Epithelial cell of proximal tubule (primary cell): ENCODE results near the gene KLHL10. TPM values are rescaled to one million over a fixed set of nuclear protein-coding genes. Genes with fewer than 3 reads are reported as not detected.

Experiments
- DNase-seq: peaks from one replicate; pipeline ENCODE4 v3.0.0-alpha.2; 2011; ENCODE audit warnings: low read depth
- H3K4me3 ChIP-seq: 2 replicates; pipeline ENCODE4 v1.5.1; 2011; ENCODE audit warnings: low read depth, mild to moderate bottlenecking, low read length
- total RNA-seq: library from RNA; depleted of rRNA; stranded (reverse); fragments of >200 nt; gene quantifications from 2 replicates; pipeline ENCODE4 v1.2.3, GENCODE V29; 2015
- TF ChIP-seq, protein P1 (sequence below): conservative IDR thresholded peaks from 2 replicates; pipeline ENCODE4 v1.5.1; 2012; ENCODE audit warnings: low read depth, mild to moderate bottlenecking, low read length

Gene KLHL10
- total RNA-seq, 1 donor from 2014 or later = not detected

DNA sequence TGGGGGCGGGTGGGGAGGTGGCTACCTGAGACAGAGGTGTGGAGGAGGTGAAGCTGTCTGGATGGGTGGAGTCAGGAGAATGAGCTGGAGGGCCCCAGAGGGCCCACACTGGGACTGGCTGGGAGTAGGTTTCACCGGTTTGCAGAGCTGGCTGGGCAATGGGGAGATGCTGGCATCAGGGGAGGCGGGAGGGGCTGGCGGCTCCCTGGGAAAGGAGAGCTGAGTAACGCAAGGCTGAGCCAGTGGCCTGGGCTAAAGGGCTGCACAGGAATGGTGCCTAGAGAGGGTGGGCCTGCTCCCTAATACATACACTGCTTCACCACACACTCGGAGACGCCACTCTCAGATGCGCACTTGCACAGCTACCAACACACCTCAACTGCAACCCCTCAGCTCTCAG, 38.3 kb upstream of the KLHL10 start:
- no peak for DNase-seq
- TF ChIP-seq, protein P1, sequence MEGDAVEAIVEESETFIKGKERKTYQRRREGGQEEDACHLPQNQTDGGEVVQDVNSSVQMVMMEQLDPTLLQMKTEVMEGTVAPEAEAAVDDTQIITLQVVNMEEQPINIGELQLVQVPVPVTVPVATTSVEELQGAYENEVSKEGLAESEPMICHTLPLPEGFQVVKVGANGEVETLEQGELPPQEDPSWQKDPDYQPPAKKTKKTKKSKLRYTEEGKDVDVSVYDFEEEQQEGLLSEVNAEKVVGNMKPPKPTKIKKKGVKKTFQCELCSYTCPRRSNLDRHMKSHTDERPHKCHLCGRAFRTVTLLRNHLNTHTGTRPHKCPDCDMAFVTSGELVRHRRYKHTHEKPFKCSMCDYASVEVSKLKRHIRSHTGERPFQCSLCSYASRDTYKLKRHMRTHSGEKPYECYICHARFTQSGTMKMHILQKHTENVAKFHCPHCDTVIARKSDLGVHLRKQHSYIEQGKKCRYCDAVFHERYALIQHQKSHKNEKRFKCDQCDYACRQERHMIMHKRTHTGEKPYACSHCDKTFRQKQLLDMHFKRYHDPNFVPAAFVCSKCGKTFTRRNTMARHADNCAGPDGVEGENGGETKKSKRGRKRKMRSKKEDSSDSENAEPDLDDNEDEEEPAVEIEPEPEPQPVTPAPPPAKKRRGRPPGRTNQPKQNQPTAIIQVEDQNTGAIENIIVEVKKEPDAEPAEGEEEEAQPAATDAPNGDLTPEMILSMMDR = no peak
- no peak overlapping the region for H3K4me3 ChIP-seq

DNA sequence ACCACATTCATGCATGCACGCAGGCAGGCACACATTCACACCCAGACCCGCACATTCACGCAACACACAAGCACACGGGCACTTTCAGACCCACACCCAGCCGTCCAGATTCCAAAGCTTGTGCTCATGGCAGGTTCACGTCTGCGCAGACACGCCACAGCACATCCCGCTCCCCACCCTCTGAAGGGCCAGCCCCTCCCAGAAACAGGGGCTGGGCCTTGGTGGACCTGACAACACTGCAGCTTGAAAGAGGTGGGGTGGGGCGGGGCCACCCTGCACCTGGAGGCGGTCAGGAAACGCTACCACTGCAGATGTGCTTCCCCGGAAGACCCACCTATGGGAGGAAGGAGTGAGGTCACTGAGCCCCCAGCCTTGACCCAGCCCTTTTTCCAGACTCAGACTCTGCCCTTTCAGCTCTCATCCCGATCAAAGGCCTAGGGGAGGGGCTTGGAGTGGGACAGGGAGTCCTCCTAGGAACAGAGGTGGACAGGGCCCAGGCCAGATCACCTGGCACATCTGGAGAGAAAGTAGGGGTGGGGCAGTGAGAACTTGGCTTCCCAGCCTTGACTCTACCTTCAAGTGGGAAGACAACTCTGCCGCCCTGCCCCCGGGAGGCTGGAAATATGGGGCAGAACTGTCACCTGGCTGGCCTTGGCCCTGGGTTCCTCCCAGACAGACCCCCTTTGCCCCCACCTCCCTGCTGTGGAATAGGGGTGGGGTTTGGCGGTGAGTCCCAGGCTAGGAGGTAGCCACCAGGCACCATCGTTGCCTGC, 36.8 kb upstream of the KLHL10 start:
- H3K4me3 ChIP-seq = no peak overlapping the region
- TF ChIP-seq, protein P1 = no peak
- no peak for DNase-seq

DNA sequence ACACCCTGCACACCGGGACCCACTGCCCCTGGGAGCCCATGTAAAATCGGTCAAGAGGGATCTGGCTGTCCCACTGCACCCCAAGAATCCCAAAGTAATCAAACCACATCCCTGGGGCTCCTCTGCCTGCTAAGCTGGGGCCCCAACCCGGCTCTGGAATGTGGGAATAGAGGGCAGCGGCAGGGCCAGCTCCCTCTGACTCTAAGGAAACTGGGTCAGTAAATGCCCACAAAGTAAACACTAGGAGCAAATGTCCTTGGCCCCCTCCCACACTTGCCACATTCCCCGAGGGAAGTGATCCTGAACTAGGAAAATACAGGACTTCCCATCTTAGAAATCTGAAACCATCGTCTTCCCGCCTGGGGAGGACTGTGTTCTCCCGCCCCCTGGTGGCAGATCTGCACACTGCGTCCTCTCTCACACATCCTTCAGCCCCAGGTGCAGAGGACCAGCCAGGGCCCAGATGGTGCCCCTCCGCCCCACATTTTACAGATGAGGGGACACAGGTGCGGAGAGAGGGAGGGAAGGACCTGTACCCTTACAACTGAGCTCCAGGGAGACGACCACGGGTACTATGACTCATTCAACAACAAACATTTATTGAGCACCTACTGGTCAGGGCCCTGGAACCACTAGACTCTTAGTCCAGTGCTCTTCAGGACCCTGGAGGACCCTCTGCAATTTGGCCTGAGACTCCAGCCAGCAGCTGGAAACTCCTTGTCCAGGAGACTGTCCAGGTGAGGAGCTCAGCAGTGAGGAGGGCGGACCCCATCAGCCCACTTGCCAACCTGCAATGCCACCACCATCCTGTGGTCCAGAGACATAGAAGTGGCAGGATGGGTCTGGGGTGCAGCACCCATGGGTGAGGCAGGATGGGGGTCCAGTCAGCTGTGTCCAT, 36.0 kb upstream of the KLHL10 start:
- peak; percentile 74 for DNase-seq
- H3K4me3 ChIP-seq = no peak overlapping the region
- TF ChIP-seq, protein P1 = peak; percentile 97

GRCh38 chr17:41803049-41804020, 34.3 kb upstream of the KLHL10 start:
- no peak overlapping the region for H3K4me3 ChIP-seq
- no peak for DNase-seq
- TF ChIP-seq, protein P1 = no peak

DNA sequence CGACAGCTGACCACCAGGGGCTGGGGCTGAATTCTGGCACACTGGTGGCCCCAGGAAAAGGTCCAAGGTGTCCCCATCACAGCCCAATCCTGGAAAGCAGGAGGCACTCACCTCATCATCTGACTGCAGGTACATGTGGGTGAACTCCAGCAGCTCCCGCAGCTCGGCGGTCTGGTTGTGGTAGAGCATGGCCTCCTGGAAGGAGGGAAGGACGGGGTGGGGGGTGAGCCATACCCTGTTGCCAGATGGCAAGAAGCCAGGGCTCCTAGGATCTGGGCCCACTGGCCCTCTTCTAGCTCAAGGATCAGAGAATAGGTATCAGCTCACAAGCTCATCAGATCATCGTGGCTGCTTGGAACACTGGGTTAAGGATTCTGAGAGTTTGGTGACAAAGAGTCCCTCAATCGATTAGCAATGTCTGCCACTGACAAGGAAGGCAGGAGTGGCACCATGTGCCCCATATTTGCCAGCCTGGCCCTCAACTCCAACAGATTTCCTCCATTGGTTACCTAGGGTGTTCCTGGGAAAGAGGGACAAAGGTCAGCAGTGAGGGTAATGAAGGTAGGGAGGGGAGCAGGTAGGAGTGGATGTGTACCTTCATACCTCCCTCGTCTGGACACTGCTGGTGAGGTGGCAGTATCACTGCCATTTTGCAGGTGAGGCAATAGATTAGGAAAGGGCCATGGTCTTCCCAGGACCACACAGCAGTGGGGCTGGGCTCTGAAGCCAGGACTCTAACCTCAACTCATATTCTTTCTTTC, 30.8 kb upstream of the KLHL10 start:
- no peak overlapping the region for H3K4me3 ChIP-seq
- DNase-seq = no peak
- TF ChIP-seq, protein P1 = no peak
